ENCODE results near the gene STAB1. TPM values are rescaled to one million over a fixed set of nuclear protein-coding genes. Genes with fewer than 3 reads are reported as not detected.
A peak's percentile ranks its signal among the peaks of the same experiment; 100 is the strongest.

The STAB1 gene
- total RNA-seq = 71.5 TPM

- ATAC-seq (peak; percentile 48), DNase-seq (ENCODE audit: low spot score) (peak; percentile 61)
Measured at GRCh38 chr3:52494886-52495495, at the start of gene STAB1. STAB1 (plus strand) TSS chr3:52495338; CDS start chr3:52495414, 76 bp downstream.

- no peak for DNase-seq (ENCODE audit: low spot score)
Measured at GRCh38 chr3:52446042-52446441, 49.1 kb upstream of the STAB1 start.

GRCh38 chr3:52446631-52447511, 48.3 kb upstream of the STAB1 start:
- DNase-seq (ENCODE audit: low spot score) (no peak), ATAC-seq (peak; percentile 62)

More at GRCh38 chr3:52446042-52446441, 49.1 kb upstream of the STAB1 start:
- ATAC-seq = no peak

GRCh38 chr3:52447512-52448355, 47.4 kb upstream of the STAB1 start:
- DNase-seq (ENCODE audit: low spot score) (no peak), ATAC-seq (no peak)

GRCh38 chr3:52450489-52451236, 44.5 kb upstream of the STAB1 start:
- DNase-seq (ENCODE audit: low spot score) (no peak), ATAC-seq (no peak)

- DNase-seq (ENCODE audit: low spot score) = no peak
Measured at GRCh38 chr3:52451237-52452083, 43.7 kb upstream of the STAB1 start.

GRCh38 chr3:52452126-52452525, 43.0 kb upstream of the STAB1 start:
- DNase-seq (ENCODE audit: low spot score) = no peak
- no peak for ATAC-seq

More at GRCh38 chr3:52451237-52452083, 43.7 kb upstream of the STAB1 start:
- ATAC-seq = no peak

- DNase-seq (ENCODE audit: low spot score) (no peak), ATAC-seq (no peak)
Measured at GRCh38 chr3:52452570-52453221, 42.4 kb upstream of the STAB1 start.

- no peak for DNase-seq (ENCODE audit: low spot score)
- ATAC-seq = no peak
Measured at GRCh38 chr3:52453496-52454249, 41.5 kb upstream of the STAB1 start, which contains the start of gene TNNC1. TNNC1 (minus strand) TSS chr3:52454041; CDS start chr3:52454015, 26 bp downstream.

- DNase-seq (ENCODE audit: low spot score) (no peak), ATAC-seq (no peak)
Measured at GRCh38 chr3:52454250-52454937, 40.7 kb upstream of the STAB1 start.

GRCh38 chr3:52454938-52455282, 40.2 kb upstream of the STAB1 start:
- ATAC-seq (no peak), DNase-seq (ENCODE audit: low spot score) (no peak)

- peak; percentile 91 for DNase-seq (ENCODE audit: low spot score)
- peak; percentile 90 for ATAC-seq
Measured at GRCh38 chr3:52455283-52456168, 39.6 kb upstream of the STAB1 start, which contains the start of gene NISCH. NISCH (plus strand) TSS chr3:52455604; CDS start chr3:52455642, 38 bp downstream.

GRCh38 chr3:52456169-52456799, 38.9 kb upstream of the STAB1 start:
- peak; percentile 12 for ATAC-seq
- no peak for DNase-seq (ENCODE audit: low spot score)

- DNase-seq (ENCODE audit: low spot score) (no peak), ATAC-seq (no peak)
Measured at GRCh38 chr3:52456800-52457183, 38.3 kb upstream of the STAB1 start.

GRCh38 chr3:52458031-52458760, 36.9 kb upstream of the STAB1 start:
- no peak for DNase-seq (ENCODE audit: low spot score)
- no peak for ATAC-seq

All from left lobe of liver (tissue), 2 donors.